HK-2 (cell line): ENCODE measurements around the gene KRTAP4-4.

Experiments
- DNase-seq: peaks from one replicate; pipeline ENCODE4 v3.0.0-alpha.2; 2018; ENCODE audit not compliant: unreplicated experiment

KRTAP4-4 gene

DNA sequence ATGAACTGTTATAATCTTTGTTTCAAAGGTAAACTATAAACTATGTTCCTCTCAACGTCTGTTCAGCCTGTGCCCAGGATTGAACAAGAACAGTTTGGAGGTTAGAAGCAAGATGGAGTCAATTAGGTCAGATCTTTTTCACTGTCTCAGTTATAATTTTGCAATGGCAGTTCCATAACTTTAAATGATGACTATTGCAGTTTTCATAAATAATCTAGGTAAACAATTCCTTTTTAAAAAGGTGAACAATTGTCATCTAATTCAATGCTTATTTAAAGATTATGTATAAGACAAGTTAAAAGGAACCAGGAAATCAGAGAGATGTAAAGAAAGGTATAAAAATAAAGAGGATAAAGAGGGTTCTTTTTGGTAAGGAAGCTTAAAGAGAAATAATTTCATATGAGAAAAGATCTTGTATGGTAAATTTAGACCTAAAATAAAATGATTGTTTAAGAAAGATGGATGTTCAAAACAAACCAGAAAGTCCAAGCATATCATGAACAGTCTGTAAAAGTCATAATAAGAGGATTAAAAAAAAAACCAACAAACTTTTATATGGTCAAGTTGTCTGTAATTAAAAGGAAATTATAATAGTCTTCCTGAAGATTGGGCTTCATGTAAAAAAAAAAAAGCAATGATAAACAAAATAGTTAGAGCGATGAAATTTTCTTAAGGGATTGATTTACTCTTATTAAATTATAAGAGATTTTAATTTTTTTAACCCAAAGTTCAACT lies 49.2 kb downstream of the KRTAP4-4 start:
- no peak for DNase-seq
